ENCODE data around the gene NTSR1. TPM values are rescaled to one million over a fixed set of nuclear protein-coding genes. Genes with fewer than 3 reads are reported as not detected.
A peak's percentile ranks its signal among the peaks of the same experiment; 100 is the strongest.

The NTSR1 gene
- total and polyA plus RNA-seq, 2 of the 8 experiments (the other 6 are each of a cell fraction or from before 2014, with no cell fraction given) = 0.53 to 0.89 TPM

DNA sequence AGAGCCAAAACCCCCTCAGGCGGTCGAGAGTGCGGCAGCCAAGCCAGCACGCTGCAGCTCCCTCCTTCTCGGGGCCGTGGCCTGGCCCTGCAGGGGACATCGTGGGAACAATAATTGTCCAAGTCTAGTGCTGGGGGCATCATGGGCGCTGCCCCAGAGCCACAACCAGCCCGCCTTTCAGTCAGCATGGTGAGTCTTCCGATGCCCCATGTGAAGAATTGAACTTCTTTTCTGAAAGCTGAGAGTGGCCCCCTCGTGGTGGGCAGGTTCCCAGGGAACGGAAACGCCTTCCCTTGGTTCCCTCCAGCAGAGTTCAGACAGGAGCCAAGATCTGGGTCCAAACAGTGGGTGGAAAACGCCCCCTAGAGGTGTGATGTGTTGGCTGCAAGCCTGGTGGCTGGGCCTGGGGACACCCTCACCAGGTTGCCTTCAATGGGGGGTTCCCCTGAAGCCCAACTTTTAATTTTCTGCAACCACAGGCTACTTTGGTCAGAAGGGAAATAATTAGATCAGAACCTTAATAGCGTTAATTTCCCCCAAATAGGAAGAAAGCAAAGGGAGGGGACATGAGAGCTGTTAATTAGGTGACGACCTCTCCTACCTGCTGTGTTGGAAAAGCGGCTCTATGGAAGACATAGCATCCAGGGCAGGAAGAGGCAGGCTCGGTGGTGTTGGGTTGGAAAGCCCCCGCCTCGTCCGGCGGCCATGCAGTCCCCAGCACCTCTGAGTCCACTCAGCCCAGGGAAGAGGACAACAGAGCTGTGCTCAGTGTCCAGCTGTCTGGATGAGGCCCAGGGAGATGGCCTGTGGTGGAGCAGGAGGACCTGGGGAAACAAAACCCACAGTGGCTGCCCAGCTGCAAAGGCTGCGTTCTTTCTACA, 82.9 kb downstream of the NTSR1 start (continued):
- TF ChIP-seq, protein P1, sequence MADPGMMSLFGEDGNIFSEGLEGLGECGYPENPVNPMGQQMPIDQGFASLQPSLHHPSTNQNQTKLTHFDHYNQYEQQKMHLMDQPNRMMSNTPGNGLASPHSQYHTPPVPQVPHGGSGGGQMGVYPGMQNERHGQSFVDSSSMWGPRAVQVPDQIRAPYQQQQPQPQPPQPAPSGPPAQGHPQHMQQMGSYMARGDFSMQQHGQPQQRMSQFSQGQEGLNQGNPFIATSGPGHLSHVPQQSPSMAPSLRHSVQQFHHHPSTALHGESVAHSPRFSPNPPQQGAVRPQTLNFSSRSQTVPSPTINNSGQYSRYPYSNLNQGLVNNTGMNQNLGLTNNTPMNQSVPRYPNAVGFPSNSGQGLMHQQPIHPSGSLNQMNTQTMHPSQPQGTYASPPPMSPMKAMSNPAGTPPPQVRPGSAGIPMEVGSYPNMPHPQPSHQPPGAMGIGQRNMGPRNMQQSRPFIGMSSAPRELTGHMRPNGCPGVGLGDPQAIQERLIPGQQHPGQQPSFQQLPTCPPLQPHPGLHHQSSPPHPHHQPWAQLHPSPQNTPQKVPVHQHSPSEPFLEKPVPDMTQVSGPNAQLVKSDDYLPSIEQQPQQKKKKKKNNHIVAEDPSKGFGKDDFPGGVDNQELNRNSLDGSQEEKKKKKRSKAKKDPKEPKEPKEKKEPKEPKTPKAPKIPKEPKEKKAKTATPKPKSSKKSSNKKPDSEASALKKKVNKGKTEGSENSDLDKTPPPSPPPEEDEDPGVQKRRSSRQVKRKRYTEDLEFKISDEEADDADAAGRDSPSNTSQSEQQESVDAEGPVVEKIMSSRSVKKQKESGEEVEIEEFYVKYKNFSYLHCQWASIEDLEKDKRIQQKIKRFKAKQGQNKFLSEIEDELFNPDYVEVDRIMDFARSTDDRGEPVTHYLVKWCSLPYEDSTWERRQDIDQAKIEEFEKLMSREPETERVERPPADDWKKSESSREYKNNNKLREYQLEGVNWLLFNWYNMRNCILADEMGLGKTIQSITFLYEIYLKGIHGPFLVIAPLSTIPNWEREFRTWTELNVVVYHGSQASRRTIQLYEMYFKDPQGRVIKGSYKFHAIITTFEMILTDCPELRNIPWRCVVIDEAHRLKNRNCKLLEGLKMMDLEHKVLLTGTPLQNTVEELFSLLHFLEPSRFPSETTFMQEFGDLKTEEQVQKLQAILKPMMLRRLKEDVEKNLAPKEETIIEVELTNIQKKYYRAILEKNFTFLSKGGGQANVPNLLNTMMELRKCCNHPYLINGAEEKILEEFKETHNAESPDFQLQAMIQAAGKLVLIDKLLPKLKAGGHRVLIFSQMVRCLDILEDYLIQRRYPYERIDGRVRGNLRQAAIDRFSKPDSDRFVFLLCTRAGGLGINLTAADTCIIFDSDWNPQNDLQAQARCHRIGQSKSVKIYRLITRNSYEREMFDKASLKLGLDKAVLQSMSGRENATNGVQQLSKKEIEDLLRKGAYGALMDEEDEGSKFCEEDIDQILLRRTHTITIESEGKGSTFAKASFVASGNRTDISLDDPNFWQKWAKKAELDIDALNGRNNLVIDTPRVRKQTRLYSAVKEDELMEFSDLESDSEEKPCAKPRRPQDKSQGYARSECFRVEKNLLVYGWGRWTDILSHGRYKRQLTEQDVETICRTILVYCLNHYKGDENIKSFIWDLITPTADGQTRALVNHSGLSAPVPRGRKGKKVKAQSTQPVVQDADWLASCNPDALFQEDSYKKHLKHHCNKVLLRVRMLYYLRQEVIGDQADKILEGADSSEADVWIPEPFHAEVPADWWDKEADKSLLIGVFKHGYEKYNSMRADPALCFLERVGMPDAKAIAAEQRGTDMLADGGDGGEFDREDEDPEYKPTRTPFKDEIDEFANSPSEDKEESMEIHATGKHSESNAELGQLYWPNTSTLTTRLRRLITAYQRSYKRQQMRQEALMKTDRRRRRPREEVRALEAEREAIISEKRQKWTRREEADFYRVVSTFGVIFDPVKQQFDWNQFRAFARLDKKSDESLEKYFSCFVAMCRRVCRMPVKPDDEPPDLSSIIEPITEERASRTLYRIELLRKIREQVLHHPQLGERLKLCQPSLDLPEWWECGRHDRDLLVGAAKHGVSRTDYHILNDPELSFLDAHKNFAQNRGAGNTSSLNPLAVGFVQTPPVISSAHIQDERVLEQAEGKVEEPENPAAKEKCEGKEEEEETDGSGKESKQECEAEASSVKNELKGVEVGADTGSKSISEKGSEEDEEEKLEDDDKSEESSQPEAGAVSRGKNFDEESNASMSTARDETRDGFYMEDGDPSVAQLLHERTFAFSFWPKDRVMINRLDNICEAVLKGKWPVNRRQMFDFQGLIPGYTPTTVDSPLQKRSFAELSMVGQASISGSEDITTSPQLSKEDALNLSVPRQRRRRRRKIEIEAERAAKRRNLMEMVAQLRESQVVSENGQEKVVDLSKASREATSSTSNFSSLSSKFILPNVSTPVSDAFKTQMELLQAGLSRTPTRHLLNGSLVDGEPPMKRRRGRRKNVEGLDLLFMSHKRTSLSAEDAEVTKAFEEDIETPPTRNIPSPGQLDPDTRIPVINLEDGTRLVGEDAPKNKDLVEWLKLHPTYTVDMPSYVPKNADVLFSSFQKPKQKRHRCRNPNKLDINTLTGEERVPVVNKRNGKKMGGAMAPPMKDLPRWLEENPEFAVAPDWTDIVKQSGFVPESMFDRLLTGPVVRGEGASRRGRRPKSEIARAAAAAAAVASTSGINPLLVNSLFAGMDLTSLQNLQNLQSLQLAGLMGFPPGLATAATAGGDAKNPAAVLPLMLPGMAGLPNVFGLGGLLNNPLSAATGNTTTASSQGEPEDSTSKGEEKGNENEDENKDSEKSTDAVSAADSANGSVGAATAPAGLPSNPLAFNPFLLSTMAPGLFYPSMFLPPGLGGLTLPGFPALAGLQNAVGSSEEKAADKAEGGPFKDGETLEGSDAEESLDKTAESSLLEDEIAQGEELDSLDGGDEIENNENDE (IDR thresholded peaks at IDR 0.05; ENCODE audit: insufficient replicate concordance, low read length) = no peak
- TF ChIP-seq TCF12 (IDR thresholded peaks at IDR 0.05; ENCODE audit: low read depth, low read length) = no peak
- peak; percentile 53 for TF ChIP-seq YY1 (IDR thresholded peaks at IDR 0.05; ENCODE audit: low read depth, low read length)
- TF ChIP-seq BACH1 (IDR thresholded peaks at IDR 0.05; ENCODE audit: low read length) = peak; percentile 66
- TF ChIP-seq, protein P2, sequence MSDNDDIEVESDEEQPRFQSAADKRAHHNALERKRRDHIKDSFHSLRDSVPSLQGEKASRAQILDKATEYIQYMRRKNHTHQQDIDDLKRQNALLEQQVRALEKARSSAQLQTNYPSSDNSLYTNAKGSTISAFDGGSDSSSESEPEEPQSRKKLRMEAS (IDR thresholded peaks at IDR 0.05) = peak; percentile 77
- peak; percentile 97 to 99 for TF ChIP-seq RAD21 (IDR thresholded peaks at IDR 0.05 in 1 of 2, conservative IDR thresholded peaks at IDR 0.05 in 1 of 2; ENCODE audit: low read depth in 2 of 2, low read length in 2 of 2)
